Suppressor macrophage treated with lipopolysaccharide for 4 hours (primary cell): ENCODE measurements around the gene UPP1.
A peak's percentile ranks its signal among the peaks of the same experiment; 100 is the strongest.
"Not testable (repeated sequence)": the region's sequence is repeated elsewhere in the genome, so short reads cannot be mapped to it uniquely, and the experiment has no call there.

Experiments used
- DNase-seq: peaks from one replicate; pipeline ENCODE4 v3.0.0-alpha.2; 2020

UPP1 gene

DNA sequence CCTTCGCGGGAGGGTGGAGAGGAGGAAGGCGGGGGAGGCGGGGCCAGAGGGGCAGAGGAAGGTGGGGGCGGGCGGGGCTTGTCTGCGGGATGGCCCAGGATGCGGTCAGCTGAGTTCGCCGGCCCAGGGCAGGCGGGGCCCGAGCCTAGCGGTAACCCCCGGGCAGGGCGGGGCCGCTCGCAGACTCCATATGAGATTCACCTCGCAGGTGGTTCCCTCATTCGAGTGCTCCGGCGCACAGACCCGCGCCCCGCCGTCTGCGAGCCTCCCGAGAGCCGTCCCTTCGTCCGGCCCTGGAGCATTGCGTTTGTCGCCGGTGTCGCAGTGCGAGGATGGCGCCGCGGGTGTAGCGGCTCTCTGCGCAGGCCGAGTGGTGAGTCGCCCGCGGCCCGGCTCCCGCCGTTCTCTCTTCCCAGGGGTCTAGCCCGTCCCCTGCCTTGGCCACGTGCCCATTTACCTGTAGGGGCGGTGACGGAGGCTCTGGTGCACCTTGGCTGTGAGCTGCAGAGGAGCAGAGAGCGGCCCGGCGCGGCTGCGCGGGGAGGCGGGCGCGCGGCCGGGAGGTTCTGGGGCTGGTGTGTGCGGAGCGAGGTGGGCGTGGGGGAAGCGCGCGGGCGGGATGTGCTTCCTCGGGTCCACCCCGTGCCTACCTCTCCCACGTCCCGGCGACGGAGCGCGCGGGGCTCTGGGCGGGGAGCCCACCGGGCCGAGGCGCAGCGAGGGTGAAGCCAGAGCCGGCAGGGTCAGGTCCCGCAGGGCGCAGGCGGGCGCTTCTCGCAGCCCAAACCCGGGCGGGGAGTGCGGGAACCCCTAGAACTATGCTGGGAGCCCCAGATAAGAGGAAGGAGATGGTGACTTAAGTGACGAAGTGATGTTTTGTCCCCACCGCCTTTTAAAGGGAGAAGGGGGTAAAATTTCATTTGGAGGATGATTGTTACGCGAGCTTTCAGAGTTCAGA lies at the start of gene UPP1:
Gene UPP1, plus strand, starts transcription at position 220 of the 958 bp plus-strand sequence. CDS start 5,519 bp downstream, outside the sequence.
- DNase-seq: peak; percentile 96

DNA sequence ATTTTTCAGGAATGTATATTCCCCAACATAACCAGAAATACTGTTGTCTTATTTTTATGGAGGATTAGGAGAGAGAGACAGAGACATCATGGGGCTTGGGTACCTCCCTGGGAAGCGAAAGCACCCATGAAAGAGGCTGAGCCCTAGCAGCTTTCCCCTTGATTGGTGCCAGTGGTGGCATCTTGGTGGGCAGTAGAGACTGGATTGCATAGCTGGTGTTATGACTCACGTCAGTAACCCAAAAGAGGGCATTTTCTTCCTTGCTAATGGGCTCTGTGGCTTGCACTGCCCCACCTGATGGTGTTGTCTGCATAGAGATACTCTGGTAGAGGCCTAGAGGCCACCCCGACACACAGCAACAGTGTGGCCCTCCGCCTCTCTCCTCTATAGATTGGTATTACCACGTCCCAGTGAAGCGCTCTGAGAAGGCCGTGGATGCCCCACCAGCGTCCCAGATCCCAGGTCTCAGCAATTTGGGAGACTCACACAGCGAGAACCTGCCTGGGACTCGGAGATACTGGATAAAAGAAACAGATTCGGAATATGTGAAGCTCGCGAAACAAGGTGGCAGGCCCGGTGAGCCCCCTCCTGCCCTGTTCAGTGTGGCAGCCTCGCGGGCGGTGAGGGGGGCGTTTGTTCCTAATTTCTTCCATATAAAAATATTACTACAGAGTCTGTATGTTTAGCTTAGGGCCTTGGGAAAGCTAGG lies 48.0 kb upstream of the UPP1 start:
- DNase-seq: no peak

DNA sequence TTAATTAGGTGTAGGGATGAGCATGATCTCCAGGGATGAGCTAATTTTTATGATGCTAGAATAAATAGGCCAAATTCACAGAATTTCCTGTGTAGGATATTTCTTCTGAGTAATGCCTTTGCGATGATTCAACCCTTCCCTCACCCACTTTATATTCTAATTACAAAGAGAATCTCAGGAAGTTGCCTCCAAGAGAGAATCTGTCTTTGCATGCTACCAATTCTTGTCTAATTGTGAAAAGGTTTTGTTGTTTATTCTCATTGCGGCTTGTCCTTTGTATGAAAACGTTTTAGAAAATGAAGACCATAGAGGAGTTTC lies 47.5 kb upstream of the UPP1 start:
- peak; percentile 38 for DNase-seq

DNA sequence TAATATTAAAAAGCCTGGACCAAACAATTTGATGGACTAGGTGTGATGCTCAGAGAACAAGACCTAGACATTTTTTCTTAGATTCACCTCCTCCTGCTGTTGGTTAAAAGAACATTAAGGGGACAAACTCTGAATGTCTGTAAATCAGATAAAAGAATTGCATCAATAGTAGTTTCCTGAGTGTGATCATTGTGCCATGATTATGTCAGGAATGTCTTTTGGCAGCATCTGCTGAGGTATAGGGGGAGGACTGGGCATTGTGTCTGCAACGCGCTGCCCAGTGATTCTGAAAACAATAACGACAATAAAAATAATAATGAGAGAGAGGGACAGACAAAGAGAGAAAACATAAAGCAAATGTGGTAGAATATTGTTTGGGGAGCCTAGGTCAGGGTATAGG lies 46.8 kb upstream of the UPP1 start:
- no peak for DNase-seq

DNA sequence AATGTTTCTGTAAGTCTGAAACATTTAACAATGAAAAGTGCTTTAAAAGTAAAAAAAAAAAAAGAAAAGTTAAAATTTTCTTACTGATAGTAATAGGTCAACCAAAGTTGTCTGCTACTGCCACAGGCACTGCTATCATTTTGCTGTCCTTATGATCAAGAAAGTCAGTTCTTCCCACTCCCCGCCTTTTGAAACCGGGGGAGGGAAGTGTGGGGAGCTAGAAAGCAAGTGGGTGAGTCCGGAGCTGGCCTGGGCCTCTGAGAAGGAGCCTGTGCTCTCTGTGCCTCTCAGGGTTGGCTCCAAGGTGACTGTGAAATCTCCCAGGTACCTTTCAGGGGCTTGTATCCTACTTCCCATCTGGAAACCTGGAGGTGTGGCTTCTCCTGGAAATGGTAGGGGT lies 46.4 kb upstream of the UPP1 start:
- DNase-seq: no peak

DNA sequence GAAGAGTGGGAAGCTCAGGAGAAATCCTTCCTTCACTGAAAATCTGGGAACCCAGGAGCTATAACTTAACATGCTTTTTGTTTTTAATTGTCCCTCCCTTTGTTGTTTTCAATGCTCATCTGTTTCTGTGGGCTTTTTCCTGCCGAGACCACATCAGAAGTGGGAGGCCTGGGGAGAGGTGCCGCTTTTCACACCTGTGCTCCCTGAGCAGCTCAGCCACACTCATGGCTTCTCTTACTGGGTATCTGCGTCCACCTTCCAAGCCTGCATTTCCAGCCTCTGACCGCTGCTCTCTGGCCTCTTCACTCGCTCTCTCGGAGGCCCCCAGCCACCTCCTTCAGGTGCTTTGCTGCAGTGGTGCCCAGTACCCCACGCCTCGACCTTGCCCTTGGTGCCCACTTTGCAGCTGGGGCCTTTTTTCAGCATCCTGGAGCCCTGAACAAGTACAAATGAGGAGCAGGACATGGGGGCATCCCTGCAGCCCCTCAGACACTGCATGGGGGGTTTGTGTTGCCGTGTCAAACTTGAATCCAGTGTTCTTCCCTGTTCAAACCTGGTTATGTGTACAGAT lies 43.8 kb upstream of the UPP1 start:
- no peak for DNase-seq

DNA sequence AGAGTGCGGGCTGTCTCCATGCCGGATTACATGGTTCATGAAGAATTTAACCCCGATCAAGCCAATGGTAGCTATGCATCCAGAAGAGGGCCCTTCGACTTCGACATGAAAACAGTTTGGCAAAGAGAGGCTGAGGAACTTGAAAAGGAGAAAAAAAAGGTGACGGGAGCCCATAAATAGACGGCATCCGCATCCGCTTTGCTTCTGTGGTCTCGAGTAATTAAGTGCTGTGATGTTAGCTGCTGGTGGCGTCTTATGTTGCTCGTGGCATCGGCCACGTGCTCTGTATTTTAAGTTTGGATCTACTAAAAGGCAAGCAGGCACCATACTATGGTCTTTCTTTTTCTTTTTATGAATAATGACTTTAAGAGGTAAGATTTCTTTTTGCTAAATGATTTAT lies 42.6 kb upstream of the UPP1 start:
- no peak for DNase-seq

DNA sequence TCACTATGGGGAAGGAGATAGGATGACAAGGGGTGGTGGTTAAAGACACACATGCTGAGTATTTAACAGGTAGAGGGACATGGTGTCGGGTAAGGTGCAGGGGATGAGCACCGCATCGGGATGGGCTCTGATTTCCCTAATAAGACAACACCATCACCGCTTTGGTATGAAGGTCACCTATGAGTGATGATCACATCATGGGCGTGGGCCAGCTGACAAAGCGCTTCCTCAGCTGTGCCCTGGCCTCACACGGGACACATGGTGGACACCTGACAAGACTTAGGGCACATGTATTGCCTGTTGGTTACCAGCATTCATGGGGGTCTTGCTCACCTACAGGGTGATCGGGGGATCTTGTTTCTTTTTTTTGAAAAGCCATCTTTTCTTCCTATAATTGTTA lies 41.0 kb upstream of the UPP1 start:
- no peak for DNase-seq

DNA sequence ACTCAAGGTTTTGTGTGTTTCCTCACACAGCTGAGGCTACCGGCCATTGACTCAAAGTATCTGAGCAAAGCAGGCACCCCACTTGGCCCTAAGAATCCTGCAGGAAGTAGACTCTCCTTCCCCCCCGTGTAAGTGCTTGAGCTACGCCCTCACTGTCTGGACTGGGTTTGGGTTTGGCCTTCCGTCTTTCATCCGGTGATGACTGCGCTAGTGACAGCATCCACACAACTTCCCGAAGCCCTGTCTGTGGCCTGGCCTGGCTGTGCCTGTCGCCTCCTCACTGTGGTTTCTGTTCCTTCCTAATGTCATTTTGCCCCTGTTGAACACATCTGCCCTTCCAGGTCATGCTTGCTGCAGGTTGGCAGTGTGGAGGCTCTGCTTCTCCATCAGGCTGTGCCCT lies 39.2 kb upstream of the UPP1 start:
- peak; percentile 64 for DNase-seq

DNA sequence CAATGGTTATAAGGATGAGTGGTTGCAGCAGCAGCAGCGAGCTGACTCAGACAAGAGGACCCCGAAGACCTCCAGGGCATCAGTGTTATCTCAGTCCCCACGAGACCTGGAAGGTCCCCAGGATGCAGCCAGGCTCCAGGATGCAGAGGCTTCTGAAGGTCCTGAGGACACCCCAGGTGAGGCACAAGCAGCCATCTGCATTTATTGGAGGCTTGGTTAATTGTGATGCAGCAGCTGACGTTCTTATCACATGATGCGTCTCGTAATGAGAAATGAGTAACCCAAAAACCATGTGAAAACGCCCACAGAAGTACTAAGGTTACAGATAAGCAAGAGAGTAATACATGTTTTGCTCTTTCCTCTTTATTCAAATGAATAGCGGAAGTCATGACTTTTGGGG lies 36.3 kb upstream of the UPP1 start:
- DNase-seq: peak; percentile 32

DNA sequence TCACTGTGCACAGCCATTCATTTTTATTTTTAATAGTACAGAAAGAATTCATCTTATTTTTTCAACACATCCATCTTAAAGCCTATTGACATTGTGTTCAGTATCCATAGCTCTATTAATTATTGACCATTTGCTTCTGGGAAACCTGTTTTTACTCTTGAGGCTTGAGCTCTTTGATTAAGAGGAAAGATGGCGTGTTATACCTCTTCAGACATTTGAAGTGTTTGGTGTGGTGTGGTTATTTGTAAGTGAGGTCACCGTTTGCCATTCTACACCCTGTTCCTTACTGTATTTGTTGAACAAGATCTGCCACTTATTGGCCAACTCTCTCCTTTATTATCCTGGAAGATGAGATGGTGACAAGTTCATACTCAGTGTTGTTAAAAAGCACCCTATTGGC lies 35.3 kb upstream of the UPP1 start:
- no peak for DNase-seq

DNA sequence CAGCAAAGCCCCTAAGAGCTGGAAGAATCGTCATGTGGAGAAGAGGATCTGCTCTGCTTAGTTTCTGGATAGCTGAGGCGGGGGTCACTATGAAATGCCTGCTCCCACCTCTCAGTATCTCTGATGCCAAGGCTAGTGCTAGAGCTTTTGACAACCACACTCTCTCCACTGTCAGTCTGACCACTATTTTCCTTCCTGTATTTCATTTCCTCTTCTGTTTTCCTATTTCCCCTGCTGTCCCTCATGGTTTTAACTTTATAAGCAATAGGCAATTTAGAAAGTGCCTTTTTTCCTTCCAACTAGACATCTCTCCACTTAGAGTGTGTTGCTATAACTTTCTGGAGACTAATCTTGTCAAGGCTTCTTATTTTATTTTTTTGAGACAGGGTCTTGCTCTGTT lies 30.1 kb upstream of the UPP1 start:
- DNase-seq: no peak

DNA sequence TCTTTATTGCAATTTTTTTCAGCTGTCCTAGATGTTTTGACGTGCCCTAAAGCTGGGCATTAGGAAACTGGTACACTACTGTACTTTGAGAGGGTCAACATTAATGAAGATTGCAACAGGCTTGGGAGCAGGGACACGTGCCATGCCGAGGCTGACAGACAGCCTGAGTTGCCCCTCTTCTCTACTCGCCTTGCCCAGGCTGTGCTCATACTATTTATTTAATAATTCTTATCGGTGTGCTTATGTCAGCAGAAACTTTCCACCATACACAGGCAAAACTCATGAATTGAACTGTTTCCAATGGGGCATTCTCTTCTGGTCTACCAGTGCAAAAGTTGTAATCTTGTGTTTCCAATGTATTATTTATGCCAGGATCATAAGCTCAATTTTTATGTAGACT lies 29.4 kb upstream of the UPP1 start:
- no peak for DNase-seq

DNA sequence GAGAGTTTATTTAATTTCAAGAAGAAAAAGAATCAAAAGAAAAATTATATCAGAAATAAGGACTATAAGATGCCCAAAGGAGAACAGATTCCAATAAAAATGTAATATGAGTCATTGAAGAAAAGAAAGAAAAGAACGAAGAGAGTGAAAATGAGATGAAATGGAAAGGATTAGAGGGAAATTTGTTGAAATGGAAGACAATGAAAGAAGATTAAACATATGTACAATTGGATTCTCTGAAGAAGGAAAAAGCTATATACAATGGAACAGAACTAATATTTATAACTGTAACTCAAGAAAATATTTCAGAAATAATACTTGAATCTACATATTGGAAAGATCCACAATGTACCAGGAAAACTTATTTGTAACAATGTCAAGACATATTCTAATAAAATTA lies 25.1 kb upstream of the UPP1 start:
- no peak for DNase-seq

DNA sequence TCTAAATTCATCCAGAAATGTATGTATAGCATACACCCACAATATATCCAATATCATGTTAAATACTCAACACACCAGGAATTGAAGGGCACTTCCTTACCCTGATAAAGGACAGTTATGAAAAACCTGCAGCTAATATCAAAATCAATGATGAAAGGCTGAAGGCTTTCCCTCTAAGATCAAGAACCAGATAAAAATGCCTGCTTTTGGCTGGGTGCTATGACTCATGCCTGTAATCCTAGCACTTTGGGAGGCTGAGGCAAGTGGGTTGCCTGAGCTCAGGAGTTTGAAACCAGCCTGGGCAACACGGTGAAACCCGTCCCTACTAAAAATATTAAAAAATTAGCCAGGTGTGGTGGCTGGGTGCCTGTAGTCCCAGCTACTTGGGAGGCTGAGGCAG lies 21.6 kb upstream of the UPP1 start:
- DNase-seq: no peak

DNA sequence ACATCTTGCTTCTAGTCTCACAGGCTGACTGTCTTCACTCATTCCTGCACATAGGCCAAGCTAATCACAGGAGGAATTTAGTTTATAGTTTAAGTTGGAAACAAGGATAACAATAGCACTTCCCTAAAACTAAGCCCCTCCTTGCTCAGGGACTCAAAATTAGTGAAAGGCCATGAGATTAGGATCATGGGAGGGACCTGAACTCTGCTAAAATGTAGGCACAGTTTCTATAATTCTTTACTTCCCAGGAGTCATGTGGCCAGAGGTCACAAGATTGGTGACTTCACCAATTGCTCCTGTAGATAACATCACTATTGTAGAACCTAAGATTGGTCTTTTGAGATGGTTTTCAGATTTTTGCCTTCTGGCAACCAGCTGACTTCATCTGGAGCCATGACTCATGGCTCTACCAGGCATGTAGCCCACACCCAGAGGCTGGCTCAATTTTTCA lies 14.8 kb upstream of the UPP1 start:
- peak; percentile 68 for DNase-seq

DNA sequence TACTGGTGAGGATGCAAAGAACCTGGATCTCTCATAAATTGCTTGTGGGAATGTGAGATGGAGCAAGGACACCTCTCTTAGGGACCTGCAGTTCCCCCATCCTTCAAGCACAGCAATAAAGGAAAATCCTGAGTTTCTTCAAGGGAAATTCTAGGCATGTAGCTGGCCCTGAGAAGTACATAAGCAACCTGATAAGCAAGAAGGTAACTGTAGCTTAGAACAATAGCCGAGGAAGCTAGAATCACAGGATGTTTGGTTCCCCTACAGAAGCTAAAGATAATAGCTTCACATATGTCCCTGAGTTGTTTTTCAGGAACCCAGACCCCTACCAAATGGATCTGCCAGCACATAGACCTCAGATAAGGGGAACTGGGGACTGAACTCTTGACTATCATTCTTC lies 11.6 kb upstream of the UPP1 start:
- no peak for DNase-seq

DNA sequence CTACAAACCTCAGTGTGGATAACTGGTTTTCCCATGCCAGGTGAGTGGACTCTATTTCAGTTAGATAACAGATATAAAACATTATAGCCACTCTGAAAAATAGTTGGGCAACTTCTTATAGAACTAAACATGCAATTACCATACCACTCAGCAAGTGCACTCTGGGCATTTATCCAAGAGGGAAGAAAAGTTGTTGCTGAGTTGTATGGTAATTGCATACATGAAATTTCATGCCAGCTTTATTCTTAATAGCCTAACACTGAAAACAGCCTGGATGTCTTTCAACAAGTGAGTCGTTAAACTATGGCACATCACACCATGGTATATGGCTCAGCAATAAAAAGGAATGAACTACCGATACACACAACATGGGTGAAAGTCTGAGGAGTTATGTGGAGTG lies 10.6 kb upstream of the UPP1 start:
- peak; percentile 30 for DNase-seq

DNA sequence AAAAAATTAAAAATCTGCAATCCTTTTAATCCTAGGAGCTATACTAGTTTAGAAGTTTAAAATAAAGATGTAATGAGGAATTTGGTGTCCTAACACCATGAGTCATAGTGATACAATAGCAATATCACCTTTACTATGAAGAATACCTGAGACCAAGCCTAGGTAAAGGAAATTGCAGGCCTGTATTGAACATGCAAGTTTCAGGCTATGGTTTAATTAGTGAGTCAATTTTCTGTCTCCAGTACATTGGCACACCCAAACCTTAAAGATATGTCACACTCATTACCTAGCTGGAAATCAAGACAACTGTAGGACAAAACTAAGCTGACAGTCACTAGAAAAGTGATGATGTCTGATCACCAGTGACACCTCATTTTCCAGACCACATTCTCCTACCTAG lies 6.7 kb upstream of the UPP1 start:
- DNase-seq: not testable (repeated sequence)

DNA sequence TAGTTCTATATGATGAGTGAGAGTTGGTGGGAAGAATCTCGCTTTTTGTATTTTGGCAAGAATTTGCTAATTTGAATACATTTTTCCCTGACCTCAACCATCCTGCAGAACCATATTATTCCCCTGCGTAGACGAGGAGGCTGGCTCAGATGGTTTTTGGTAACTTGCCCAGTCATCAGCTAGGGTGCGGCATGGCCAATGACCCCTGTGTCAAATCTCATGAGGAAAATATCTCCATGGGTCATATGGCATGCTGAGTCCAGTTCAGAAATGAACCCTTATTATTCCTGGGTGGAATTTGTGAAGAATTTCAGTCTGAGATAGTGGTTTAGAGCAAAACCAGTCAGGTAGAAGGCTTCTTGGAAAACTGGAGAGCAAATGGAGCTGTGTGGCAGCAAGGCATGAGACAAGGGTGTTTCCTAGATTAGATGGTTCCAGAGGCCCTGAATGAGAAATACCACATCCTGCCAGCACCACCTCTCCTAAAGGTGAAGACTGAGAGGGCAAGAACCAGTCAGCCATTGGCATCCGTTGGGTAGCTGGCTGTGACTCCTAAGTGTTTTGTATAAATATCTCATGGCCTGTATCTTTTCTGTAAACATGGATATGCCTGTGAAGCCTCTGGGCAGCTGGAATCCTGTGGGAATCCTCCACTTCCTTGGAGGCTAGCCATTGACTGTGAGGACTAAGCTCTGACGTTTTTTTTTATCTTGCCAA lies 5.8 kb upstream of the UPP1 start:
- DNase-seq: no peak

DNA sequence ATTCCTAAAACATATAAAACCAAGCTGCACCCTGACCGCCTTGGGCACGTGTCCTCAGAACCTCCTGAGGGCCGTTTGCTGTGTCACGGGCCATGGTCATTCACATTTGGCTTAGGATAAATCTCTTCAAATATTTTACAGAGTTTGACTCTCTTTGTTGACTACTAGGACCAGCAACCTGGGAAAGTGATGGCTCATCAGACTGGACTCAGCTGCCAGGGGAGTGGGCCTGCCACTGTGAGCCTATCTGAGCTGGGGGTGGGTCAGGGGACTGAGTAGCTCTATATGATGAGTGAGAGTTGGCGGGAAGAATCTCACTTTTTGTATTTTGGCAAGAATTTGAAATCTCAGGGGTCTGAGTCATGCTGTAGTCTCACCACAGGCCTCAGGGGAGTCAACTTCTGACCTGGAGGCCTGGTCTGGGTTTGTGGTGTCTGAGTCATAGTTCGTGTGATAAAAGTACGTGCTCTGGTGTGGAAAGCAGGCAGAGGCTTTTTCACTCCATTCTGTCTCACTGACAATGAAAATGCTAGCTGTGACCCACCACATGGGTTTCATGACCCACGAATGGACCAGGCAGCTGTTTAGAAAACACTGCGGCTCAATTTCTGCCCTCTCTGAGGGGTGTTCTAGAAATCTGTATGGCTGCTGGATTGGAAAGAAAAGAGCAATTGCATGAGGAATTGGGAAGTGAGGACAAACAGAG lies 4.2 kb upstream of the UPP1 start:
- peak; percentile 86 for DNase-seq

DNA sequence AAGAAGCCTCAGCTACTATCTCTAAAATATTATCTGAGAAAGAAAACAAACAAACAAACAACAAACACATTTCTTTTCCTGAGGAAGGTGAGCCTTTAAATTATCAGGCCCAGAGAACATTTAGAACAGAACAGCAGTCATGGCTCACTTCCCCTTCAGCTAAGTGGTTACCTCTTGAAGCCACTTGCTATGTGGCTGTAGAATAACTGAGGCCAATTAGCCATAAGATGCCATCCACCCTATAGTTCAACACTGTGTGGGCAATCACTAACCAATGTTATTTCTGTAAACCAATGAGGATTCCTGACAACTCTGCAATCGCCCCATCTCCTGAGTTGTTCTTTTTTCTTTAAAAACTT lies 3.7 kb upstream of the UPP1 start:
- DNase-seq: no peak

DNA sequence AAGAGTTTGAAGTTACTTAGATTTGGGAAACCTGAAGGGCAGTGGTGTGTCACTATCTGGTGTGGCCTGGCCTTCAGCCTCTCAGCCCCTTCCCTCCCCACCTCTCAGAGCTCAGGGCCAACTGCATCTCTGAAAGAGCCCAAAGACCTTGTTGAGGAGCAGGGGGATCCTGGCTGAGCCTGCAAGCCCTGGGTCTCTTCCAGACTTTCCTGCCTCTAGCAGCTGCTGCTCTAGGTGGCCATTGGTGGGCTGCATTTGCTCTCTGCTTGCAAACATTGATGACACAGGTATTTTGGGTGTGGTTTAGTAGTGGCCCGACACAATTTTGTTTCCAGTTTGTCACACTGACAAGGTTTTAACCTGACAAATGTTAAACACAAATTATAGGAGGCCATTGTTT lies 3.1 kb upstream of the UPP1 start:
- no peak for DNase-seq
